DMS53 treated with DMSO at 0.1 percent for 48 hours (cell line): Measurements from ENCODE around the gene CSAG2.
"Not testable (repeated sequence)": the region's sequence is repeated elsewhere in the genome, so short reads cannot be mapped to it uniquely, and the experiment has no call there.

ENCODE experiments used
- DNase-seq: peaks from one replicate; lab custom pipeline; 2025; ENCODE audit not compliant: unreplicated experiment; lab: John Stamatoyannopoulos, UW

CSAG2 gene

GRCh38 chrX:152709173-152709572, at the start of gene CSAG2:
TSS of gene CSAG2 (minus strand) at chrX:152709273. CDS start at chrX:152709112, 161 bp downstream.
- DNase-seq = not testable (repeated sequence)

GRCh38 chrX:152754871-152755270, 45.8 kb upstream of the CSAG2 start:
- not testable (repeated sequence) for DNase-seq

GRCh38 chrX:152753686-152754650, 44.9 kb upstream of the CSAG2 start, which contains the start of gene MAGEA2:
TSS of gene MAGEA2 (minus strand) at chrX:152753842. CDS start at chrX:152751363, 2,479 bp downstream.
- not testable (repeated sequence) for DNase-seq

- no peak for DNase-seq
Observed at GRCh38 chrX:152738560-152738959, 29.5 kb upstream of the CSAG2 start.

- not testable (repeated sequence) for DNase-seq
Observed at GRCh38 chrX:152736528-152736927, 27.5 kb upstream of the CSAG2 start.

- no peak for DNase-seq
Observed at GRCh38 chrX:152735860-152736511, 26.9 kb upstream of the CSAG2 start.

GRCh38 chrX:152735101-152735500, 26.0 kb upstream of the CSAG2 start:
- DNase-seq = no peak

- not testable (repeated sequence) for DNase-seq
Observed at GRCh38 chrX:152734143-152734858, 25.2 kb upstream of the CSAG2 start.

GRCh38 chrX:152733261-152733975, 24.3 kb upstream of the CSAG2 start, which contains the start of the genes CSAG1 and MAGEA12:
TSS of gene CSAG1 (minus strand) at chrX:152733721. CDS start at chrX:152732460, 1,261 bp downstream.
TSS of gene MAGEA12 (plus strand) at chrX:152733757. CDS start at chrX:152736162, 2,405 bp downstream.
- no peak for DNase-seq

- no peak for DNase-seq
Observed at GRCh38 chrX:152725409-152725808, 16.3 kb upstream of the CSAG2 start.

- not testable (repeated sequence) for DNase-seq
Observed at GRCh38 chrX:152713815-152714787, 5.0 kb upstream of the CSAG2 start, which contains the start of gene MAGEA2B. TSS of gene MAGEA2B (plus strand) at chrX:152714628. CDS start at chrX:152717107, 2,479 bp downstream.

GRCh38 chrX:152713195-152713594, 4.1 kb upstream of the CSAG2 start:
- not testable (repeated sequence) for DNase-seq

- not testable (repeated sequence) for DNase-seq
Observed at GRCh38 chrX:152706500-152706899, 2.6 kb downstream of the CSAG2 start.

- not testable (repeated sequence) for DNase-seq
Observed at GRCh38 chrX:152700390-152700789, 8.7 kb downstream of the CSAG2 start.

GRCh38 chrX:152697952-152698931, 10.8 kb downstream of the CSAG2 start, which contains the start of gene MAGEA3:
TSS of gene MAGEA3 (plus strand) at chrX:152698794. CDS start at chrX:152700833, 2,039 bp downstream.
- not testable (repeated sequence) for DNase-seq

- not testable (repeated sequence) for DNase-seq
Observed at GRCh38 chrX:152681012-152681411, 28.1 kb downstream of the CSAG2 start.

GRCh38 chrX:152674652-152675051, 34.4 kb downstream of the CSAG2 start:
- not testable (repeated sequence) for DNase-seq

GRCh38 chrX:152674135-152674534, 34.9 kb downstream of the CSAG2 start:
- DNase-seq = no peak
